Progenitor cell of endocrine pancreas (in vitro differentiated cells): ENCODE measurements around the gene WARS2. TPM values are rescaled to one million over a fixed set of nuclear protein-coding genes. Genes with fewer than 3 reads are reported as not detected.

Experiments
- DNase-seq: peaks from one replicate; pipeline ENCODE4 v3.0.0; 2021; ENCODE audit warnings: low spot score; ENCODE audit not compliant: unreplicated experiment
- H3K27ac Mint-ChIP-seq: 2 replicates; pipeline ENCODE4 v1.8.0; 2021; ENCODE audit warnings: mild to moderate bottlenecking, moderate library complexity, mixed read lengths
- H3K27me3 Mint-ChIP-seq: 2 replicates; pipeline ENCODE4 v1.8.0; 2021; ENCODE audit warnings: mixed read lengths
- H3K36me3 Mint-ChIP-seq: 2 replicates; pipeline ENCODE4 v1.8.0; 2022; ENCODE audit warnings: mixed read lengths; ENCODE audit not compliant: insufficient read depth
- H3K4me1 Mint-ChIP-seq: 2 replicates; pipeline ENCODE4 v1.8.0; 2021; ENCODE audit warnings: low read depth, mixed read lengths
- H3K4me3 Mint-ChIP-seq: 2 replicates; pipeline ENCODE4 v1.8.0; 2021; ENCODE audit warnings: low read depth, mild to moderate bottlenecking, moderate library complexity, mixed read lengths
- H3K9me3 Mint-ChIP-seq: 2 replicates; pipeline ENCODE4 v1.8.0; 2021; ENCODE audit warnings: low read depth, mixed read lengths
- CTCF ChIP-seq: fragments of 200-600 bp; sonication (generic); IDR thresholded peaks from one replicate; pipeline ENCODE4 v1.5.0; 2021; ENCODE audit warnings: antibody characterized with exemption, mild to moderate bottlenecking; ENCODE audit not compliant: unreplicated experiment
- total RNA-seq: library from RNA; stranded (reverse); gene quantifications from 2 replicates; pipeline ENCODE4 v1.2.1, GENCODE V29; 2021

Gene WARS2
- total RNA-seq, 1 donor from 2014 or later, result 14.8 TPM

- no peaks in the 10 kb centered on the region for H3K9me3 Mint-ChIP-seq
- peak; percentile 23 for TF ChIP-seq CTCF
- H3K36me3 Mint-ChIP-seq, result peaks cover 1% of the 10 kb centered on the region
- DNase-seq, result no peak
- H3K4me3 Mint-ChIP-seq, result no peak overlapping the region
- peaks cover 12% of the 10 kb centered on the region for H3K4me1 Mint-ChIP-seq
- H3K27ac Mint-ChIP-seq, result no peak overlapping the region
- H3K27me3 Mint-ChIP-seq, result no peaks in the 10 kb centered on the region
These were observed 569 bp upstream of the WARS2 start for GRCh38 chr1:119141020-119141424.

- peaks cover 3% of the 10 kb centered on the region for H3K36me3 Mint-ChIP-seq
- H3K27me3 Mint-ChIP-seq, result no peaks in the 10 kb centered on the region
- H3K9me3 Mint-ChIP-seq, result no peaks in the 10 kb centered on the region
- no peak overlapping the region for H3K27ac Mint-ChIP-seq
- no peak for DNase-seq
- peaks cover 12% of the 10 kb centered on the region for H3K4me1 Mint-ChIP-seq
- H3K4me3 Mint-ChIP-seq, result no peak overlapping the region
- no peak for TF ChIP-seq CTCF
These were observed 636 bp downstream of the WARS2 start for GRCh38 chr1:119139857-119140176.

GRCh38 chr1:119139403-119139802 lies 1.1 kb downstream of the WARS2 start:
- H3K27me3 Mint-ChIP-seq, result no peaks in the 10 kb centered on the region
- no peak for DNase-seq
- no peak overlapping the region for H3K27ac Mint-ChIP-seq
- H3K36me3 Mint-ChIP-seq, result peaks cover 3% of the 10 kb centered on the region
- peaks cover 12% of the 10 kb centered on the region for H3K4me1 Mint-ChIP-seq
- no peak overlapping the region for H3K4me3 Mint-ChIP-seq
- H3K9me3 Mint-ChIP-seq, result no peaks in the 10 kb centered on the region
- no peak for TF ChIP-seq CTCF

GRCh38 chr1:119136401-119136800 lies 4.1 kb downstream of the WARS2 start:
- no peaks in the 10 kb centered on the region for H3K9me3 Mint-ChIP-seq
- H3K27ac Mint-ChIP-seq, result no peak overlapping the region
- no peak for TF ChIP-seq CTCF
- H3K4me3 Mint-ChIP-seq, result no peak overlapping the region
- H3K27me3 Mint-ChIP-seq, result no peaks in the 10 kb centered on the region
- peaks cover 1% of the 10 kb centered on the region for H3K36me3 Mint-ChIP-seq
- DNase-seq, result no peak
- H3K4me1 Mint-ChIP-seq, result peaks cover 4% of the 10 kb centered on the region

GRCh38 chr1:119133987-119134386 lies 6.5 kb downstream of the WARS2 start:
- no peak for DNase-seq
- Mint-ChIP-seq H3K27ac (no peak overlapping the region), H3K9me3 (no peaks in the 10 kb centered on the region), H3K27me3 (no peaks in the 10 kb centered on the region), H3K36me3 (peaks cover 4% of the 10 kb centered on the region), H3K4me1 (peaks cover 1% of the 10 kb centered on the region), H3K4me3 (no peak overlapping the region)
- no peak for TF ChIP-seq CTCF
